ENCODE results near the gene INMT.

GRCh38 chr7:30799976-30800661 is 48.2 kb downstream of the INMT start:
- TF ChIP-seq POLR2AphosphoS5 (IDR thresholded peaks at IDR 0.05) (no peak), CTCF (IDR thresholded peaks at IDR 0.05) (no peak), POLR2A (IDR thresholded peaks at IDR 0.05) (no peak)
